Fibroblast of lung (primary cell): Measurements from ENCODE around the gene DHX58.

ENCODE experiments used
- EZH2 ChIP-seq: IDR thresholded peaks from 2 replicates; pipeline ENCODE4 v1.5.1; 2012; ENCODE audit warnings: low read length, control low read depth, mild to moderate bottlenecking; ENCODE audit errors: missing control alignments
- TF ChIP-seq, protein P1 (sequence below), 2 donors: IDR thresholded peaks in 1 of 2; conservative IDR thresholded peaks in 1 of 2; 1 replicate in 1 of 2; 2 replicates in 1 of 2; pipeline ENCODE4 v1.5.1; 2011 to 2012; ENCODE audit warnings: low read length in 2 of 2, control low read depth in 1 of 2, inconsistent platforms in 1 of 2, low read depth in 1 of 2, mild to moderate bottlenecking in 1 of 2

GRCh38 chr17:42055027-42055426 is 57.5 kb downstream of the DHX58 start:
- TF ChIP-seq, protein P1, sequence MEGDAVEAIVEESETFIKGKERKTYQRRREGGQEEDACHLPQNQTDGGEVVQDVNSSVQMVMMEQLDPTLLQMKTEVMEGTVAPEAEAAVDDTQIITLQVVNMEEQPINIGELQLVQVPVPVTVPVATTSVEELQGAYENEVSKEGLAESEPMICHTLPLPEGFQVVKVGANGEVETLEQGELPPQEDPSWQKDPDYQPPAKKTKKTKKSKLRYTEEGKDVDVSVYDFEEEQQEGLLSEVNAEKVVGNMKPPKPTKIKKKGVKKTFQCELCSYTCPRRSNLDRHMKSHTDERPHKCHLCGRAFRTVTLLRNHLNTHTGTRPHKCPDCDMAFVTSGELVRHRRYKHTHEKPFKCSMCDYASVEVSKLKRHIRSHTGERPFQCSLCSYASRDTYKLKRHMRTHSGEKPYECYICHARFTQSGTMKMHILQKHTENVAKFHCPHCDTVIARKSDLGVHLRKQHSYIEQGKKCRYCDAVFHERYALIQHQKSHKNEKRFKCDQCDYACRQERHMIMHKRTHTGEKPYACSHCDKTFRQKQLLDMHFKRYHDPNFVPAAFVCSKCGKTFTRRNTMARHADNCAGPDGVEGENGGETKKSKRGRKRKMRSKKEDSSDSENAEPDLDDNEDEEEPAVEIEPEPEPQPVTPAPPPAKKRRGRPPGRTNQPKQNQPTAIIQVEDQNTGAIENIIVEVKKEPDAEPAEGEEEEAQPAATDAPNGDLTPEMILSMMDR (conservative IDR thresholded peaks at IDR 0.05 in 1 of 2, IDR thresholded peaks at IDR 0.05 in 1 of 2; ENCODE audit: low read depth in 1 of 2, low read length in 2 of 2), result no peak
- no peak for TF ChIP-seq EZH2
